Skeletal muscle cell (primary cell): ENCODE results near the gene TAS1R1.
"Not testable (repeated sequence)": the region's sequence is repeated elsewhere in the genome, so short reads cannot be mapped to it uniquely, and the experiment has no call there.

Experiments used
- DNase-seq: peaks from one replicate; pipeline ENCODE4 v3.0.0-alpha.2; 2010; ENCODE audit warnings: low read depth
- H3K4me3 ChIP-seq: 2 replicates; pipeline ENCODE4 v1.5.1; 2011; ENCODE audit warnings: low read depth, mild to moderate bottlenecking, control low read depth, low read length, moderate library complexity

Gene TAS1R1

DNA sequence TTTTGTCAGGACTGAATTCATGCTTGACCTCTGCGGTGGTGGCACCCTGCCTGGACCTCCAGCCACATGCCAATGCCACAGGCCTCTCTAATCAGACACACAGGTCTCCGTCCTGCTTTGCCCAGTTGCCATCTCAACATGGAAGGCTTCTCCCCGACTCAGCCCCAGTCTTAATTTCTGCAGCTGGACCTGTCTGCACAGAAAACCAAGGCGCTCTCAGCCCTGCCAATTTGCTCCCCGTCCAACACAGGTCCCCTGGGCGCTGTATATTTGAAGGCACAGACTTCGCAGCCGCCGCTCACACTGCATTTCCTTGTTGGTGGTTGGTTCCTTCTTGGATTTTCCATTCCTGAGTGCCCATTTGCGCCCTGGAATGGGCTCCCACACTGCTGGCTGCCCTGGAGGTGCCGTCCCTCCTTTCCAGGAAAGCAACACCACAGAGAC is 35.6 kb upstream of the TAS1R1 start:
- H3K4me3 ChIP-seq, result no peak overlapping the region
- DNase-seq, result no peak

GRCh38 chr1:6519935-6520671 is 35.0 kb upstream of the TAS1R1 start:
- H3K4me3 ChIP-seq, result no peak overlapping the region
- no peak for DNase-seq

GRCh38 chr1:6521536-6521935 is 33.6 kb upstream of the TAS1R1 start:
- no peak for DNase-seq
- H3K4me3 ChIP-seq, result no peak overlapping the region

DNA sequence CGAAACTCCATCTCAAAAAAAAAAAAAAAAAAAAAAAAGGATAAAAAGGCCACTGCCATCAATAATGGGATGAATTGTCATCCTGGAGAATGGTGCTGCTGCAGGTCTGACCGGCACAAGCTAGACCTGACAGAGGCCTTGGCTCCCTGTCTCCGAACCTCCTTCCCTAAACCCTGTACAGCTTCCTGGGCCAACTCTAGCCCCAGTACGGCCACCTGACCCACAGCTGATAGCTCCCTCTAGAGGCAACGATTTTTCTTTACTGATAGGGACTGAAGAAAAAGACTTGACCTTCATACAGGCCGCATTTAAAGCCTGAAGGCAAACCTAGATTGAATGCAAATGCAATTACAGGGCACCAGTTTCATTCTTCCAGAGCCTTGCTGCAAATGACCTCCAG is 31.5 kb upstream of the TAS1R1 start:
- H3K4me3 ChIP-seq, result no peak overlapping the region
- no peak for DNase-seq

- DNase-seq, result no peak
Measured at GRCh38 chr1:6526316-6526715, 28.8 kb upstream of the TAS1R1 start.

DNA sequence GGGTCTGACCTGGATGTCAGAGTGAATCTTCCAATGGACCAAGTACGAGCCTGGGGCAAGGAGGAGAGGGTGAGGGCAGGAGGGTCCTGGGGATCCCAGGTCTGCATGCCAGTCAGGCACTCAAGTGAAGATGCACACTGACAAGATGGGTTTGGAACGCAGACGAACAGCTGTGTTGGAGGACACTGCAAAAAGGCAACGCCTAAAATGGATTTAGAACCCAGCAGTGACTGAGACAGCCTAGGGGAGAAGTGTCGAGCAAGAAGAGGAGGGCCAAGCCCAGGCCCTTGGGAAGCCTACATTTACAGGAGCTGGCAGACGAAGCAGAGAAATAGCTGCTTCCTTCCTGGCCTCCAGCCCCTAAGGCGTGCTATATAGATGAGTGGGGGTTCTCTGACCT is 26.6 kb upstream of the TAS1R1 start:
- H3K4me3 ChIP-seq, result no peak overlapping the region
- no peak for DNase-seq

More at GRCh38 chr1:6526316-6526715, 28.8 kb upstream of the TAS1R1 start:
- no peak overlapping the region for H3K4me3 ChIP-seq

GRCh38 chr1:6530504-6531160 is 24.5 kb upstream of the TAS1R1 start:
- DNase-seq, result no peak
- no peak overlapping the region for H3K4me3 ChIP-seq

DNA sequence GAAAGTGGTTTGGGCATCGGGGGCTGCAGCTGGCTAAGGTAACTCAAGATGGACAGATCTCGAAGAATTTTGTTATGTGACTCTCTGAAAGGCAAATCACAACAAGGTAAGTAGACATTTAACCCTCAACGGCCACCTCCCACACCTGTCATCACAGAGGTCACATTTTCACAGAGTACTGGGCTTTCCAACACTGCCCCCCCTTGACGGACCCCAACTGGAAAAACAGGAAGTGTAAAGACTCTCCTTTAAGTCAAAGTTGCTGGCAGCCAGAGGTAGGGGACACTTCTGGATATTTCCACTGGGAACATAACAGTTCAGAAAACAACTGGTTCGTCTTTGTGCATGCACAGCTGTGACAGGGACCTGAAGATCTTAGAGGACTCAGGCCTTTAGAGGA is 23.1 kb upstream of the TAS1R1 start:
- no peak for DNase-seq
- no peak overlapping the region for H3K4me3 ChIP-seq

DNA sequence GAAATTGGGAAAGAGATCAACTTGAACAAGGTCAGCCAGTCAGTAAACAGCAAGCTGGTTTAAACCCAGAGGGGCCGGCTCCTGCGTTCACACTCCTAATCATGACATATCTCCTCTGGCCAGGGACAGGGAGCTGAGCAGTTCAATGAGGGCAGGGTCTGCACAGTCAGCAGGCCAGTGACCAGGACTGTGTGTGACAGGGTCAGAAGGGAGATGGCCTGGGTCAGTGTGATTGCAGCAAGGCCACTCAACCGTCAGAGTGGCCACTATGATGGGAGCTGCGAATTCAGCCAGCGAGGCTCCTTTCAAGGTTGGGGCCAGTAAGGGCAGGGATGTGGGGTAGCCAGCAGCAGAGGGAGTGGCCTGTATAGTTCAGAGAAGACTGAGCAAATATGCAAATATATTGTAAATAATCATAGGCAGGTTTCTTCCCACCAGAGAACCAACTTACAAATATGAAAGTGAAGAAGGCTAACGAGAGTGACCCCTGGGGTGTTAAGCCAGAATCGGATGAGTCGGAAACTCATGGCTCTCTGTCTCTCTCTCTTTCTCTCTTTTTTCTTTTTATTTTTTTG is 20.8 kb upstream of the TAS1R1 start:
- DNase-seq, result no peak
- H3K4me3 ChIP-seq, result no peak overlapping the region

DNA sequence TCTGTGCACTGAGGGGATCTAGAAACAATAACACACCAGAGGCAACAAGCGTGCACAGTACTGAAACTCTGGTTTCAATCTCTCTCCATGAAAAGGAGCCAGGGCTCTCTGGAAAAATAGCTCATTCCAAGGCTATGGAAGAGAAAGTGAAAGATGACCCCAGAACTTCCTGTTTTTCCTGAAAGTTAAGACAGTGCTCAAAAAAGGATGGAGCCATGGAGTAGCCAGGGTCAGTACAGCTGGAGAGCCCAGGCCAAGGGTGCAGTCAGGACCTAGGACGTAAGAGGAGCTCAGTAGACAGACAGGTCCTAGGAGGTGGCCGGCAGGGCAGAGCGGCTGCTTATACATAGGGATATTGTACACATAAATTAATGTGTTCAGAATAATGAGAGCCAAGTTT is 19.9 kb upstream of the TAS1R1 start:
- no peak overlapping the region for H3K4me3 ChIP-seq
- no peak for DNase-seq

- H3K4me3 ChIP-seq, result no peak overlapping the region
- no peak for DNase-seq
Measured at GRCh38 chr1:6536291-6536690, 18.8 kb upstream of the TAS1R1 start.

GRCh38 chr1:6538956-6539355 is 16.2 kb upstream of the TAS1R1 start:
- H3K4me3 ChIP-seq, result no peak overlapping the region
- no peak for DNase-seq

- no peak overlapping the region for H3K4me3 ChIP-seq
- no peak for DNase-seq
Measured at GRCh38 chr1:6544831-6545230, 10.3 kb upstream of the TAS1R1 start.

- H3K4me3 ChIP-seq, result no peak overlapping the region
- DNase-seq, result no peak
Measured at GRCh38 chr1:6545276-6546112, 9.6 kb upstream of the TAS1R1 start.

DNA sequence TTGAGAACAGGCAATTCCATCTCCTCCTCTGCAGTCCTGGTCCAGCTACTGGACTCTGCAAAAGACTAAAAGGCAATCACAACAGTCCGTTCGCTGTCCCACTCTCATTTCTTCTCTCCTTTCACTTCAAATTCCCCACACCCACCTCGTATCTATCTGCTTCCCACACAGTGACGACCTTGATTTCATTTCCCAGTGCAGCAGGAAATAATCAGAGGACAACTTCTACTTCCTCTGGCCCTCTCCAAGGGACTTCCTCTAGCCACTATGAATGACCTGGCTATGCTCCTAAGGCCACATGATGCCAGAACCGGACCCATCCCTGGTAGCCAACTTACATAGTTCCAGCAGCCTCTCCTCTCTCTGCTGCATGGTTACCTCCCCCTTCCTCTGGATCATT is 8.8 kb upstream of the TAS1R1 start:
- no peak overlapping the region for H3K4me3 ChIP-seq
- no peak for DNase-seq

- DNase-seq, result no peak
- H3K4me3 ChIP-seq, result no peak overlapping the region
Measured at GRCh38 chr1:6547301-6547700, 7.8 kb upstream of the TAS1R1 start.

DNA sequence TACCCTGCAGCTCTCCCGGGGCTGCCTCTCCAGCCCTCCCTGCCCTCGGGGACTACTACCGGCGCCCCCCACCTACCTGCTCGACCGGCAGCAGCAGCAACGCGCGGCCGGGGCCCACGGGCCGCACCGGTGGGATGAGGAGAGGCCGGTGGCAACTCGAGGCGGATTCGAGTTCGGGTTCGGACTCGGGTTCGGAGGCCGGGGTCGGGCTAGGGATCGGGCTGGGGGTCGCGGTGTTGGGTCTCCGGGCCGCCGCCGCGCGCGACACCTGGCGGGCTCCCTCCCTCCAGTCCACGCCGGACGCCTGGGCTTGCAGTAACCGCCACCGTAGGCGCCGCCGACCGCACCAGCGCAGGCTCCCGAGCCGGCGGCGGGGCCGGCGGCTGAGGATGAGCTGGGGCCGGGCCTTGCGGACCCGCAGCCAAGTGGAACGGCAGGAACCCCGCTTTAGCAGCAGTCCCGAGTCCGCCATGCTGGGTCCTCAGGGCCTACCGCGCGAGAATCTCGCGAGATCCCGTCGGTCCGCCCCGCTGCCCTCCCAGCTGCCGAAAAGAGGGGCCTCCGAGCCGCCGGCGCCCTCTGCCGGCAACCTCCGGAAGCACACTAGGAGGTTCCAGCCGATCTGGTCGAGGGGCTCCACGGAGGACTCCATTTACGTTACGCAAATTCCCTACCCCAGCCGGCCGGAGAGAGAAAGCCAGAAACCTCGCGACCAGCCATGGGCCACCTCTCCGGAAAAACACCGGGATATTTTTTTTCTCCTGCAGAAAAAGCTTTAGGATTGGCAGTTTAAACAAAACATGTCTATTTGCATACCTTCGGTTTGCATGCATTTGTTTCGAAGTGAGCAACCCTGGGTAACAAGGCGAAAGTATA is 838 bp upstream of the TAS1R1 start, which contains the start of gene NOL9:
Gene NOL9 (minus strand): TSS at position 483 of the 876 bp plus-strand sequence. CDS start 11 bp downstream, at position 472.
- DNase-seq, result peak; percentile 66
- H3K4me3 ChIP-seq, result peak within 1 kb of the TSS; percentile 99

DNA sequence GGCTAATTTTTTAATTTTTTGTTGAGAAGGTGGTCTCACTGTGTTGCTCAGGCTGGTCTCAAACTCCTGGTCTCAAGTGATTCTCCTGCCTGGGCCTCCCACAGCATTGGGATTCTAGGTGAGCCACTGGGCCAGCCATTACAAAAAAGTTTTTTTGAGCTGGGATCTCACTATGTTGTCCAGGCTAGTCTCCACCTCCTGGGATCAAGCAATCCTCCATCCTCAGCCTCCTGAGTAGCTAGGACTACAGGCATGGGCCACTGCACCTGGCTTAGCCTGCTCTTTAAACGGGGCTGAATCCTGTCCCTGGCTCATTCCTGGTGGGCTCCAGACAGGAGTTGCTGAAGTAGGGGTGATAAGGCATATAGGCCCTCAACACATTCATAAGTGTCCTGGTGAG is 2.5 kb downstream of the TAS1R1 start:
- no peak overlapping the region for H3K4me3 ChIP-seq
- DNase-seq, result no peak

- not testable (repeated sequence) for H3K4me3 ChIP-seq, DNase-seq
Measured at GRCh38 chr1:6559161-6559560, 4.1 kb downstream of the TAS1R1 start.
